Measurements from ENCODE around the gene RPA3.
A peak's percentile ranks its signal among the peaks of the same experiment; 100 is the strongest.
"Not testable (repeated sequence)": the region's sequence is repeated elsewhere in the genome, so short reads cannot be mapped to it uniquely, and the experiment has no call there.

Gene RPA3

DNA sequence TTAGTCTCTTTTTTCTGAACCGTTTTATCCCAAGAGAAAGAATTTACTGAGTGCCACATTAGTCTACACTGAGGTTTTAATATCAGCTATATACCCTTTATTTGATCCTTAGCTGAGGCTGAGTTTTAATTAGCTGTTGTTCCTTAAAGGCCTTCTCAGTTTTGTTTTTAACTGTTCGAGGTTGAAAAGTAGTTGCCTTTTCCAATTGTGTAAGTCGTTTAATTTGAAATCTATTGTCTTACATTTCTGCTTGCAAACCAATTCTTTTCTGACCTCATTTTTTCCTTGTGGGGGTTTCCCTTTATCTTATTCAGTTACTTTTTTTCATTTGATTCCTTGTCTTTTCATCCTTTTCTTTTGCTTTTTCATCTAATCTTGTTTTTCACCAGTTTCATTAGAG is 47.0 kb downstream of the RPA3 start:
- Histone ChIP-seq H3K27me3 (replicated peaks; ENCODE audit: control insufficient read depth, insufficient read depth, low read length) (no peaks in the 10 kb centered on the region), H3K9me3 (ENCODE audit: control insufficient read depth, low read length) (no peaks in the 10 kb centered on the region), H3K36me3 (ENCODE audit: control insufficient read depth, insufficient read depth, low read length, severe bottlenecking) (no peaks in the 10 kb centered on the region), H3K4me1 (ENCODE audit: control insufficient read depth, insufficient read depth, low read length) (no peaks in the 10 kb centered on the region), H3K9ac (ENCODE audit: low read length) (no peak overlapping the region), H3K4me3 (ENCODE audit: low read length) (no peak overlapping the region)
- no peak for DNase-seq (ENCODE audit: low read depth)

DNA sequence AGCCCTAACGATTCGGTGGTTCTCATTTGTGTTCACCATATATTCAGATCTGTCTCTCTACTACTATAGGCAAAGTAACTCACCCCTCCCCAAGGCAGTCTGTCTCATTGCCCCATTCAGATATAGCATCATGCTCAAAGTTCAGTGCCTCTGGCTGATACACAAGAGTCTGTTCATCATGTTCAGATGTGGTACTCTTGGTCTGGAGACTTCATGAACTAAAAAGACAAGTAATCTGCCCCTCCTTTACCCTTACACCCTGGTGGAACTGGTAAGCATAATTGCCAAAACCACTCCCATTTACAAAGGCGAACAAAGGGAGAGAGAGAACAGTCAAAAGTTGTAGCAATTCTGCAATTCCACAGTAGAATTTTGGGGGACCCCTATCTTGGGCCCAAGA is 47.9 kb downstream of the RPA3 start:
- H3K4me1 ChIP-seq (ENCODE audit: control insufficient read depth, insufficient read depth, low read length), result no peaks in the 10 kb centered on the region
- no peak overlapping the region for H3K4me3 ChIP-seq (ENCODE audit: low read length)
- no peaks in the 10 kb centered on the region for H3K36me3 ChIP-seq (ENCODE audit: control insufficient read depth, insufficient read depth, low read length, severe bottlenecking)
- DNase-seq (ENCODE audit: low read depth), result no peak
- no peaks in the 10 kb centered on the region for H3K27me3 ChIP-seq (replicated peaks; ENCODE audit: control insufficient read depth, insufficient read depth, low read length)
- no peaks in the 10 kb centered on the region for H3K9me3 ChIP-seq (ENCODE audit: control insufficient read depth, low read length)
- no peak overlapping the region for H3K9ac ChIP-seq (ENCODE audit: low read length)

DNA sequence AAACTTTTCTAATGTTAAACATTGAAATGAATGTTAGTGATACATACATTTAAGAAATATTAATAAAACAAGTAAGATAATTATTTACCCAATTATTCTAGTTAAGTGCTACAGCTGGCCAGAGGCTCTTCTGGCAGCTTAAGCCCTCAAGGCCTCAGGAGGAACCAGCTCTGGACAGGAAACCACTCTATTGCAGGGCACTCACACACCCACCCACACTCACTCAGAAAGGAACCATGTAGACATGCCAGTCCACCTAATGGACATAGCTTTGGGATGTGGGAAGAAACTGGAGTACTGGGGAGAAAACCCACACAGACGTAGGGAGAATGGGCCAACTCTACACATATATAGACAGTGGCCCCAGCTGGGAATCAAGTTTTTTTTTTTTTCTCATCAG is 49.7 kb downstream of the RPA3 start:
- DNase-seq (ENCODE audit: low read depth), result no peak
- no peak overlapping the region for H3K4me3 ChIP-seq (ENCODE audit: low read length)
- no peaks in the 10 kb centered on the region for H3K27me3 ChIP-seq (replicated peaks; ENCODE audit: control insufficient read depth, insufficient read depth, low read length)
- no peaks in the 10 kb centered on the region for H3K4me1 ChIP-seq (ENCODE audit: control insufficient read depth, insufficient read depth, low read length)
- no peaks in the 10 kb centered on the region for H3K36me3 ChIP-seq (ENCODE audit: control insufficient read depth, insufficient read depth, low read length, severe bottlenecking)
- H3K9ac ChIP-seq (ENCODE audit: low read length), result no peak overlapping the region
- H3K9me3 ChIP-seq (ENCODE audit: control insufficient read depth, low read length), result no peaks in the 10 kb centered on the region

DNA sequence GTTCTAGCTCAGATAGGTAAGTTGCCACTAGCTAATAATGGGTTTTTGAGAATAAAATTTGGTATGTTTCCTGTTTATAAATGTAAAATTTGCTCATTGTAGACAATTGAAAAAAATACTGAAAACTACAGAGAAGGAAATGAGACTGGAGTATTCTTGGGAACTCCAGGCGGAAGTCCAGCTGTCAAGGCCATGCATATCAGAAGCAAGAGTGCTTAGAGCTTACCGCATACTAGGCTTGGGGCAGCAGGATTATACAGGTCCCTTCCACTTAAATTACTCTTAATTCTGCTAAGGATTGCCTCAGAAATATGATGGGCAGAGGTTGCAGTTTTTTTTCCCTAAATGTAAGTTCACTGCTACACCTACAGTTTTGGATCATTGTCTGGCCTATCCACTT is 51.2 kb downstream of the RPA3 start:
- H3K27me3 ChIP-seq (replicated peaks; ENCODE audit: control insufficient read depth, insufficient read depth, low read length), result no peaks in the 10 kb centered on the region
- no peak overlapping the region for H3K9ac ChIP-seq (ENCODE audit: low read length)
- no peaks in the 10 kb centered on the region for H3K36me3 ChIP-seq (ENCODE audit: control insufficient read depth, insufficient read depth, low read length, severe bottlenecking)
- DNase-seq (ENCODE audit: low read depth), result no peak
- H3K9me3 ChIP-seq (ENCODE audit: control insufficient read depth, low read length), result no peaks in the 10 kb centered on the region
- no peaks in the 10 kb centered on the region for H3K4me1 ChIP-seq (ENCODE audit: control insufficient read depth, insufficient read depth, low read length)
- H3K4me3 ChIP-seq (ENCODE audit: low read length), result no peak overlapping the region

- no peak for DNase-seq (ENCODE audit: low read depth)
- Histone ChIP-seq H3K36me3 (ENCODE audit: control insufficient read depth, insufficient read depth, low read length, severe bottlenecking) (no peaks in the 10 kb centered on the region), H3K4me1 (ENCODE audit: control insufficient read depth, insufficient read depth, low read length) (no peaks in the 10 kb centered on the region), H3K9ac (ENCODE audit: low read length) (no peak overlapping the region), H3K9me3 (ENCODE audit: control insufficient read depth, low read length) (no peaks in the 10 kb centered on the region), H3K4me3 (ENCODE audit: low read length) (no peak overlapping the region), H3K27me3 (replicated peaks; ENCODE audit: control insufficient read depth, insufficient read depth, low read length) (no peaks in the 10 kb centered on the region)
Measured at GRCh38 chr7:7665031-7665430, 53.4 kb downstream of the RPA3 start.

- Histone ChIP-seq H3K4me3 (ENCODE audit: low read length) (no peak overlapping the region), H3K4me1 (ENCODE audit: control insufficient read depth, insufficient read depth, low read length) (no peaks in the 10 kb centered on the region), H3K27me3 (replicated peaks; ENCODE audit: control insufficient read depth, insufficient read depth, low read length) (no peaks in the 10 kb centered on the region), H3K36me3 (ENCODE audit: control insufficient read depth, insufficient read depth, low read length, severe bottlenecking) (no peaks in the 10 kb centered on the region), H3K9me3 (ENCODE audit: control insufficient read depth, low read length) (no peaks in the 10 kb centered on the region), H3K9ac (ENCODE audit: low read length) (no peak overlapping the region)
- DNase-seq (ENCODE audit: low read depth), result no peak
Measured at GRCh38 chr7:7664291-7664690, 54.1 kb downstream of the RPA3 start.

DNA sequence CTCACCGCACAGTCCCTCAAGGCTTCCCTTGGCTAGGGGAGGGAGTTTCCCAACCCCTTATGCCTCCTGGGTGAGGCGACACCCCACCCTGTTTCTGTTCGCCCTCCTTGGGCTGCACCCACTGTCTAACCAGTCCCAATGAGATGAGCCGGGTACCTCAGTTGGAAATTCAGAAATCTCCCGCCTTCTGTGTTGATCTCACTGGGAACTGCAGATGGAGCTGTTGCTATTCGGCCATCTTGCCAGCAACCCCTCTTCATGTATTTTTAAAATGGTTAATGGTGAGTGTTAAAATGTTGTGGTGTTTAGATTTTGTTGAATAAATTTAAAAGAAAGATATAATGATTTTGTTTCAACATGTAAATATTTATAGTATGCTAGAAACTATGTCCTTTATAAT is 55.9 kb downstream of the RPA3 start:
- no peaks in the 10 kb centered on the region for H3K36me3 ChIP-seq (ENCODE audit: control insufficient read depth, insufficient read depth, low read length, severe bottlenecking)
- no peaks in the 10 kb centered on the region for H3K27me3 ChIP-seq (replicated peaks; ENCODE audit: control insufficient read depth, insufficient read depth, low read length)
- no peak overlapping the region for H3K4me3 ChIP-seq (ENCODE audit: low read length)
- H3K4me1 ChIP-seq (ENCODE audit: control insufficient read depth, insufficient read depth, low read length), result no peaks in the 10 kb centered on the region
- H3K9me3 ChIP-seq (ENCODE audit: control insufficient read depth, low read length), result no peaks in the 10 kb centered on the region
- H3K9ac ChIP-seq (ENCODE audit: low read length), result no peak overlapping the region
- DNase-seq (ENCODE audit: low read depth), result peak; percentile 34

DNA sequence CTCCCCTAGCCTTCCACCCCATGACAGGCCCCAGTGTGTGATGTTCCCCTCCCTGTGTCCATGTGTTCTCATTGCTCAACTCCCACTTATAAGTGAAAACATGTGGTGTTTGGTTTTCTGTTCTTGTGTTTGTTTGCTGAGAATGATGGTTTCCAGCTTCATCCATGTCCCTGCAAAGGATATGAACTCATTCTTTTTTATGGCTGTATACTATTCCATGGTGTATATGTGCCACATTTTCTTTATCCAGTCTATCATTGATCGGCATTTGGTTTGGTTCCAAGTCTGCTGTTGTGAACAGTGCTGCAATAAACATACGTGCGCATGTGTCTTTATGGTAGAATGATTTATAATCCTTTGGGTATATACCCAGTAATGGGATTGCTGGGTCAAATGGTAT is 61.9 kb downstream of the RPA3 start:
- H3K36me3 ChIP-seq (ENCODE audit: control insufficient read depth, insufficient read depth, low read length, severe bottlenecking); H3K9ac ChIP-seq (ENCODE audit: low read length); H3K9me3 ChIP-seq (ENCODE audit: control insufficient read depth, low read length); H3K4me3 ChIP-seq (ENCODE audit: low read length); H3K4me1 ChIP-seq (ENCODE audit: control insufficient read depth, insufficient read depth, low read length); H3K27me3 ChIP-seq (replicated peaks; ENCODE audit: control insufficient read depth, insufficient read depth, low read length); DNase-seq (ENCODE audit: low read depth): not testable (repeated sequence)

GRCh38 chr7:7654964-7655715 is 63.3 kb downstream of the RPA3 start:
- Histone ChIP-seq H3K36me3 (ENCODE audit: control insufficient read depth, insufficient read depth, low read length, severe bottlenecking) (no peaks in the 10 kb centered on the region), H3K9me3 (ENCODE audit: control insufficient read depth, low read length) (no peaks in the 10 kb centered on the region), H3K4me3 (ENCODE audit: low read length) (no peak overlapping the region), H3K27me3 (replicated peaks; ENCODE audit: control insufficient read depth, insufficient read depth, low read length) (no peaks in the 10 kb centered on the region), H3K4me1 (ENCODE audit: control insufficient read depth, insufficient read depth, low read length) (no peaks in the 10 kb centered on the region), H3K9ac (ENCODE audit: low read length) (no peak overlapping the region)
- DNase-seq (ENCODE audit: low read depth), result no peak

GRCh38 chr7:7653593-7654187 is 64.7 kb downstream of the RPA3 start:
- no peak overlapping the region for H3K9ac ChIP-seq (ENCODE audit: low read length)
- H3K27me3 ChIP-seq (replicated peaks; ENCODE audit: control insufficient read depth, insufficient read depth, low read length), result no peaks in the 10 kb centered on the region
- H3K9me3 ChIP-seq (ENCODE audit: control insufficient read depth, low read length), result no peaks in the 10 kb centered on the region
- H3K4me1 ChIP-seq (ENCODE audit: control insufficient read depth, insufficient read depth, low read length), result no peaks in the 10 kb centered on the region
- DNase-seq (ENCODE audit: low read depth), result peak; percentile 11
- no peak overlapping the region for H3K4me3 ChIP-seq (ENCODE audit: low read length)
- no peaks in the 10 kb centered on the region for H3K36me3 ChIP-seq (ENCODE audit: control insufficient read depth, insufficient read depth, low read length, severe bottlenecking)

GRCh38 chr7:7652798-7653540 is 65.4 kb downstream of the RPA3 start:
- Histone ChIP-seq H3K36me3 (ENCODE audit: control insufficient read depth, insufficient read depth, low read length, severe bottlenecking) (no peaks in the 10 kb centered on the region), H3K27me3 (replicated peaks; ENCODE audit: control insufficient read depth, insufficient read depth, low read length) (no peaks in the 10 kb centered on the region), H3K9me3 (ENCODE audit: control insufficient read depth, low read length) (no peaks in the 10 kb centered on the region), H3K9ac (ENCODE audit: low read length) (no peak overlapping the region), H3K4me1 (ENCODE audit: control insufficient read depth, insufficient read depth, low read length) (no peaks in the 10 kb centered on the region), H3K4me3 (ENCODE audit: low read length) (no peak overlapping the region)
- no peak for DNase-seq (ENCODE audit: low read depth)

All from adipocyte (in vitro differentiated cells).